ENCODE data around the gene GRP. TPM values are rescaled to one million over a fixed set of nuclear protein-coding genes. Genes with fewer than 3 reads are reported as not detected.

The GRP gene
- total RNA-seq, 4 donors from 2014 or later, result not detected

- H3K9me3 ChIP-seq, result no peaks in the 10 kb centered on the region
- TF ChIP-seq POLR2A (IDR thresholded peaks at IDR 0.05), result no peak
- TF ChIP-seq CTCF (IDR thresholded peaks at IDR 0.05), result no peak
- H3K36me3 ChIP-seq, result no peaks in the 10 kb centered on the region
- no peak overlapping the region for H3K27ac ChIP-seq
- no peaks in the 10 kb centered on the region for H3K4me1 ChIP-seq
- peaks cover 0 to 14% of the 10 kb centered on the region in 2 donors for H3K27me3 ChIP-seq
- DNase-seq, result no peak
- intact Hi-C loops (cut with DNase I; ENCODE audit: low total_unique reads), result no loop called here
- no peak overlapping the region for H3K4me3 ChIP-seq
These were observed 59.8 kb downstream of the GRP start for GRCh38 chr18:59279722-59280121.

Other genes with a start within 250 kb of the GRP start
- gene SEC11C, start 80.3 kb upstream of the GRP start, total RNA-seq, result 100 to 1,000 TPM in 1 of 4 donors, 10 to 100 TPM in 1, 1 to 10 TPM in 2; 4.4 to 136 (median 24.7) TPM
- gene RAX, start 53.3 kb downstream of the GRP start, total RNA-seq, result not detected
- not detected for gene CPLX4, start 98.5 kb downstream of the GRP start, total RNA-seq
- 100 to 1,000 TPM in 1 of 4 donors, 10 to 100 TPM in 3; 30.2 to 200 (median 76.8) TPM for gene LMAN1, start 139.1 kb downstream of the GRP start, total RNA-seq